Hepatic stellate cell (primary cell): ENCODE measurements around the gene CD74.
"Not testable (repeated sequence)": the region's sequence is repeated elsewhere in the genome, so short reads cannot be mapped to it uniquely, and the experiment has no call there.

ENCODE experiments used
- DNase-seq: peaks from one replicate; pipeline ENCODE4 v3.0.0; 2011; ENCODE audit warnings: low spot score

CD74 gene

GRCh38 chr5:150441813-150442698 lies 29.3 kb upstream of the CD74 start:
- DNase-seq, result no peak

GRCh38 chr5:150440948-150441812 lies 28.5 kb upstream of the CD74 start:
- no peak for DNase-seq

- DNase-seq, result peak; percentile 57
These were observed 26.3 kb upstream of the CD74 start for GRCh38 chr5:150438873-150439546.

GRCh38 chr5:150436141-150436680 lies 23.5 kb upstream of the CD74 start:
- peak; percentile 90 for DNase-seq

- DNase-seq, result peak; percentile 94
These were observed 21.8 kb upstream of the CD74 start for GRCh38 chr5:150434464-150434863.

GRCh38 chr5:150431574-150431973 lies 18.9 kb upstream of the CD74 start:
- DNase-seq, result no peak

GRCh38 chr5:150431048-150431447 lies 18.3 kb upstream of the CD74 start:
- no peak for DNase-seq

GRCh38 chr5:150429410-150429873 lies 16.7 kb upstream of the CD74 start:
- DNase-seq, result no peak

- no peak for DNase-seq
These were observed 16.3 kb upstream of the CD74 start for GRCh38 chr5:150428978-150429377.

- peak; percentile 49 for DNase-seq
These were observed 15.6 kb upstream of the CD74 start for GRCh38 chr5:150428106-150428876.

- DNase-seq, result not testable (repeated sequence)
These were observed 13.5 kb upstream of the CD74 start for GRCh38 chr5:150426165-150426564.

GRCh38 chr5:150422758-150423157 lies 10.0 kb upstream of the CD74 start:
- DNase-seq, result no peak

- DNase-seq, result no peak
These were observed 9.4 kb upstream of the CD74 start for GRCh38 chr5:150422075-150422474.

GRCh38 chr5:150419630-150420270 lies 7.0 kb upstream of the CD74 start:
- no peak for DNase-seq

GRCh38 chr5:150413902-150414790 lies 1.4 kb upstream of the CD74 start:
- DNase-seq, result not testable (repeated sequence)

GRCh38 chr5:150413176-150413901 lies 629 bp upstream of the CD74 start:
- DNase-seq, result no peak

- no peak for DNase-seq
These were observed 1.3 kb downstream of the CD74 start for GRCh38 chr5:150411245-150411979.
